Right kidney (tissue), 1 donor: ENCODE data around the gene PYGO2.
"Not testable (repeated sequence)": the region's sequence is repeated elsewhere in the genome, so short reads cannot be mapped to it uniquely, and the experiment has no call there.

ENCODE experiments used
- DNase-seq: peaks from one replicate; pipeline ENCODE4 v3.0.0-alpha.2; 2016

Gene PYGO2

GRCh38 chr1:154908937-154909336 is 52.6 kb downstream of the PYGO2 start:
- DNase-seq: no peak

- not testable (repeated sequence) for DNase-seq
Observed at GRCh38 chr1:154908129-154908528, 53.5 kb downstream of the PYGO2 start.
